Adrenal gland (tissue), 12 donors: ENCODE measurements around the gene TRIM14. TPM values are rescaled to one million over a fixed set of nuclear protein-coding genes. Genes with fewer than 3 reads are reported as not detected.

Source experiments
- DNase-seq, 7 donors: peaks; one replicate each; pipeline ENCODE4 v3.0.0-alpha.2; 2019 to 2020
- H3K27ac ChIP-seq, 5 donors: fragments of 200-600 bp; sonication (generic) in 4 of 5; 1 replicate in 3 of 5; 2 replicates in 2 of 5; pipeline versions ENCODE4 v1.5.1 to v1.8.0; 2016 to 2020; ENCODE audit warnings: mild to moderate bottlenecking in 1 of 5
- H3K27me3 ChIP-seq: fragments of 200-600 bp; 2 replicates; pipeline ENCODE4 v1.8.0; 2021
- H3K36me3 ChIP-seq, 2 donors: fragments of 200-600 bp; replicated peaks in 1 of 2; 1 replicate in 1 of 2; 2 replicates in 1 of 2; pipeline versions ENCODE4 v1.5.1 to v1.8.0; 2018 to 2022
- H3K4me1 ChIP-seq, 2 donors: fragments of 200-600 bp; replicated peaks in 1 of 2; 1 replicate in 1 of 2; 2 replicates in 1 of 2; pipeline versions ENCODE4 v1.5.1 to v1.8.0; 2018 to 2021
- H3K4me3 ChIP-seq, 4 donors: fragments of 200-600 bp; sonication (generic) in 3 of 4; one replicate each; pipeline ENCODE4 v1.5.1; 2016 to 2018
- H3K9me3 ChIP-seq, 3 donors: fragments of 200-600 bp; sonication (generic) in 1 of 3; replicated peaks in 1 of 3; 1 replicate in 2 of 3; 2 replicates in 1 of 3; pipeline versions ENCODE4 v1.5.1 to v1.8.0; 2016 to 2021
- CTCF ChIP-seq, 6 experiments: fragments of 450-650 bp in 4 of 6; fragments of 200-600 bp in 2 of 6; sonication (generic) in 1 of 6; IDR thresholded peaks; 1 replicate in 5 of 6; 2 replicates in 1 of 6; pipeline versions ENCODE4 v1.5.1 to v1.8.0; 2016 to 2021; ENCODE audit warnings: antibody characterized with exemption in 6 of 6, mild to moderate bottlenecking in 2 of 6, moderate library complexity in 1 of 6
- POLR2A ChIP-seq, 2 donors: fragments of 450-650 bp; IDR thresholded peaks; one replicate each; pipeline ENCODE4 v1.6.1; 2017; ENCODE audit warnings: antibody characterized with exemption in 2 of 2, mild to moderate bottlenecking in 2 of 2, moderate library complexity in 1 of 2
- WGBS, 4 donors: extraction: QIAGEN DNeasy Blood & Tissue Kit in 2 of 4; methylation state at CpG; one replicate each; pipeline versions ENCODE4 v1.1.5 to v1.1.7; 2013 to 2017; 5-methylcytosine and 5-hydroxymethylcytosine counted together
- intact Hi-C, 2 donors: fragments of 100-400 bp; cut with DNase I; formaldehyde crosslinking; loops; one replicate each; pipeline versions ENCODE4 v1.14.1 to v1.15.0; 2022 to 2023
- polyA plus RNA-seq, 3 donors: library from polyadenylated mRNA; stranded (reverse); fragments of 200-250 nt in 2 of 3; fragments of 350-450 nt in 1 of 3; fragmentation: Illumina TruSeq in 1 of 3; extraction: RNeasy Lipid Tissue Mini Kit (QIAGEN cat#74804) in 1 of 3; gene quantifications; one replicate each; pipeline ENCODE4 v1.2.3, GENCODE V29; 2013 to 2014
- total RNA-seq, 9 donors: library from RNA; depleted of rRNA in 4 of 9; stranded (reverse); fragments of >200 nt in 4 of 9; fragments of 120-200 nt in 1 of 9; fragmentation: NEBNext Ultra II Directional in 1 of 9; extraction: Animal tissue kit (Norgen Biotek cat#: 25700) in 1 of 9; gene quantifications; one replicate each; pipeline versions ENCODE4 v1.1.0 to v1.2.4, GENCODE V29; 2013 to 2023
- donor health status: healthy with polysubstance abuse.
- donor health status: Bipolar disorder and iron deficiency.
- donor health status: DM: yes; HTN: yes; CAD: no.
- donor health status: DM: no; HTN: no; CAD: no.
- donor health status: DM: no; HTN: no; CAD: no.
- donor health status: DM: yes; HTN: yes; CAD: no.

TRIM14 gene
- total and polyA plus RNA-seq, 12 donors = 0.72 to 24.8 (median 13.9) TPM

GRCh38 chr9:98150721-98151120 lies 31.7 kb upstream of the TRIM14 start:
- intact Hi-C loops = no loop called here

GRCh38 chr9:98150164-98150563 lies 31.1 kb upstream of the TRIM14 start:
- intact Hi-C loops = no loop called here
- Histone ChIP-seq H3K9me3 (no peaks in the 10 kb centered on the region), H3K27ac (no peak overlapping the region), H3K4me3 (no peak overlapping the region), H3K4me1 (peaks cover 0 to 7% of the 10 kb centered on the region in 2 donors), H3K36me3 (no peaks in the 10 kb centered on the region), H3K27me3 (no peaks in the 10 kb centered on the region)
- WGBS, 4 donors = 74 to 87% (median 81%) methylated on average over 6 to 7 of the region's 7 CpGs
- TF ChIP-seq POLR2A (IDR thresholded peaks at IDR 0.05) (no peak), CTCF (IDR thresholded peaks at IDR 0.05) (no peak)
- no peak for DNase-seq

More at GRCh38 chr9:98150721-98151120, 31.7 kb upstream of the TRIM14 start:
- Histone ChIP-seq H3K36me3 (no peaks in the 10 kb centered on the region), H3K27ac (no peak overlapping the region), H3K9me3 (no peaks in the 10 kb centered on the region), H3K4me1 (peaks cover 0 to 6% of the 10 kb centered on the region in 2 donors), H3K4me3 (no peak overlapping the region), H3K27me3 (no peaks in the 10 kb centered on the region)
- TF ChIP-seq POLR2A (IDR thresholded peaks at IDR 0.05) = no peak
- no peak for TF ChIP-seq CTCF (IDR thresholded peaks at IDR 0.05)
- DNase-seq = no peak
- 65 to 76% (median 70%) methylated on average over 3 of the region's 3 CpGs for WGBS, 4 donors

- H3K4me1 ChIP-seq = peaks cover 0 to 7% of the 10 kb centered on the region in 2 donors
- H3K36me3 ChIP-seq = no peaks in the 10 kb centered on the region
- no peaks in the 10 kb centered on the region for H3K9me3 ChIP-seq
- WGBS, 4 donors = 49 to 66% (median 50%) methylated on average over 3 of the region's 3 CpGs; no CpG with 5 or more reads in 1 of the 4 donors
- TF ChIP-seq CTCF (IDR thresholded peaks at IDR 0.05) = no peak
- TF ChIP-seq POLR2A (IDR thresholded peaks at IDR 0.05) = no peak
- no peak for DNase-seq
- no peak overlapping the region for H3K4me3 ChIP-seq
- H3K27me3 ChIP-seq = no peaks in the 10 kb centered on the region
- intact Hi-C loops = no loop called here
- no peak overlapping the region for H3K27ac ChIP-seq
Observed at GRCh38 chr9:98149422-98149821, 30.4 kb upstream of the TRIM14 start.

DNA sequence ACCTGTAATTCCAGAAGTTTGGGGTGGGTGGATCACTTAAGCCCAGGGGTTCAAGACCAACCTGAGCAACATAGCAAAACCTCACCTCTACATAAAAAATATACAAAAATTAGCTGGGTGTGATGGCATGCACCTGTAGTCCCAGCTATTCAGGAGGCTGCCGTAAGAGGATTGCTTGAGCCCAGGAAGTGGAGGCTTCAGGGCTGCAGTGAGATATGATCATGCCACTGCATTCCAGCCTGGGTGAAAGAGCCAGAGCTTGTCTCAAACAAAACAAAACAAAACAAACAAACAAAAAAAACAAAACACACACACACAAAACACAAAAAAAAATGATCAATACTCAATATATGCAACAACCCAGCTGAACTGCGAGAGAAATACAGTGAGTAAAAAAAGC lies 29.5 kb upstream of the TRIM14 start:
- Histone ChIP-seq H3K9me3 (no peaks in the 10 kb centered on the region), H3K27me3 (no peaks in the 10 kb centered on the region), H3K27ac (no peak overlapping the region), H3K4me1 (peaks cover 0 to 7% of the 10 kb centered on the region in 2 donors), H3K4me3 (no peak overlapping the region), H3K36me3 (no peaks in the 10 kb centered on the region)
- DNase-seq = no peak
- WGBS, 4 donors = 80 to 89% (median 82%) methylated on average over 2 of the region's 2 CpGs
- TF ChIP-seq CTCF (IDR thresholded peaks at IDR 0.05) (no peak), POLR2A (IDR thresholded peaks at IDR 0.05) (no peak)
- intact Hi-C loops = no loop called here
